ENCODE measurements around the gene ZNF394. TPM values are rescaled to one million over a fixed set of nuclear protein-coding genes. Genes with fewer than 3 reads are reported as not detected.

Gene ZNF394
- total and polyA plus RNA-seq, 9 of the 15 experiments (the other 6 are each of a cell fraction or from before 2014, with no cell fraction given) = 2.9 to 32.2 (median 24.2) TPM

- TF ChIP-seq THAP12 (CRISPR knock-in tag; IDR thresholded peaks at IDR 0.05) = 0 out of 2 replicates have a peak, but pooled peaks have one; percentile 33
Measured at GRCh38 chr7:99498546-99498944, 1.5 kb downstream of the ZNF394 start (continued).

- Histone ChIP-seq H3K4me3 (peak overlapping the region; percentile 97), H3K4me1 (replicated peaks in 1 of 2; ENCODE audit: control insufficient read depth in 2 of 2, insufficient read depth in 2 of 2, low read length in 2 of 2) (peaks cover 5 to 20% of the 10 kb centered on the region in 2 experiments; a peak in 3 of 5 replicates), H3K27me3 (ENCODE audit: control insufficient read depth in 2 of 2, insufficient read depth in 2 of 2, low read length in 2 of 2) (no peaks in the 10 kb centered on the region), H4K20me1 (replicated peaks; ENCODE audit: control insufficient read depth, insufficient read depth, low read length) (peaks cover 20% of the 10 kb centered on the region), H2AFZ (ENCODE audit: low read depth, low read length) (no peak overlapping the region), H3K4me2 (ENCODE audit: insufficient read depth, low read length) (peak overlapping the region; percentile 93), H3K27ac (ENCODE audit: extremely low read depth, low read depth, low read length) (peak overlapping the region; percentile 52; the same call in 2 of the 3 replicates), H3K9me1 (ENCODE audit: control insufficient read depth, insufficient read depth, low read length) (peaks cover 3% of the 10 kb centered on the region), H3K79me2 (ENCODE audit: control insufficient read depth, insufficient read depth, low read length) (peaks cover 54% of the 10 kb centered on the region), H3K36me3 (ENCODE audit: control insufficient read depth, insufficient read depth, low read length) (peaks cover 58% of the 10 kb centered on the region), H3K9me3 (replicated peaks; ENCODE audit: control insufficient read depth, insufficient read depth, low read depth, low read length) (peaks cover 22% of the 10 kb centered on the region), H3K9ac (ENCODE audit: insufficient read depth in 1 of 2, low read depth in 2 of 2, low read length in 2 of 2) (peak overlapping the region; percentile 84 to 99; a peak in 3 of 4 replicates)
- 11% methylated on average over 6 of the region's 6 CpGs for WGBS (ENCODE audit: insufficient coverage, low coverage, missing lambda C conversion rate)
- DNase-seq (ENCODE audit: extremely low read depth in 1 of 4, low spot score in 3 of 4) = no peak
- intact Hi-C loops (cut with micrococcal nuclease) = no loop called here
- no peak for ATAC-seq
- POLR2A ChIA-PET = interaction anchor here (0.6 to 1.3 kb wide), 8 partner anchors 9 to 90 kb away, joined by 3 to 4 read pairs (median 3); partner anchors contain the start of genes ATP5MF, BUD31 and PDAP1
- TF ChIP-seq ELF1 (tag; IDR thresholded peaks at IDR 0.05) (peak; percentile 24; the same call in 1 of the 2 replicates), GATA2 (CRISPR knock-in tag; IDR thresholded peaks at IDR 0.05) (no peak), ZNF766 (CRISPR knock-in tag; conservative IDR thresholded peaks at IDR 0.05) (peak; percentile 61), ESRRA (IDR thresholded peaks at IDR 0.05; ENCODE audit: borderline replicate concordance, low read depth) (peak; percentile 40; the same call in 1 of the 2 replicates), CEBPB (tag; IDR thresholded peaks at IDR 0.05) (no peak), FOXA3 (CRISPR knock-in tag; conservative IDR thresholded peaks at IDR 0.05 in 1 of 2, IDR thresholded peaks at IDR 0.05 in 1 of 2) (no peak), ILF3 (IDR thresholded peaks at IDR 0.05; ENCODE audit: borderline replicate concordance) (no peak), ZNF740 (CRISPR knock-in tag; IDR thresholded peaks at IDR 0.05) (no peak), ZNF740 (tag; IDR thresholded peaks at IDR 0.05) (no peak), SIN3A (IDR thresholded peaks at IDR 0.05; ENCODE audit: borderline replicate concordance in 2 of 2, control insufficient read depth in 1 of 2, low read depth in 2 of 2, low read length in 2 of 2) (0 out of 4 replicates have a peak, but pooled peaks of 1 of the 2 experiments have one; percentile 37), ZFX (CRISPR knock-in tag; IDR thresholded peaks at IDR 0.05) (peak; percentile 28; the same call in 1 of the 2 replicates), MLLT1 (IDR thresholded peaks at IDR 0.05) (0 out of 4 replicates have a peak, but pooled peaks of 1 of the 2 experiments have one; percentile 30), HDAC1 (IDR thresholded peaks at IDR 0.05) (no peak)
- FAIRE-seq = no peak
- CTCF ChIA-PET (ENCODE audit: low intra/inter-chr PET ratio) = no interaction called here
- BruUV-seq (replicated peaks) = no TSS peak
- in situ Hi-C loops (cut with MboI) = no loop called here
Measured at GRCh38 chr7:99497766-99498545, 2.1 kb downstream of the ZNF394 start.

Data from K562 (cell line).